GM19035 (cell line): ENCODE measurements around the gene MFAP2.

Experiments used
- ATAC-seq: cut with Tn5 transposase; IDR thresholded peaks from one replicate; pipeline ENCODE4 v1.9.1; 2021; ENCODE audit not compliant: unreplicated experiment

Gene MFAP2

DNA sequence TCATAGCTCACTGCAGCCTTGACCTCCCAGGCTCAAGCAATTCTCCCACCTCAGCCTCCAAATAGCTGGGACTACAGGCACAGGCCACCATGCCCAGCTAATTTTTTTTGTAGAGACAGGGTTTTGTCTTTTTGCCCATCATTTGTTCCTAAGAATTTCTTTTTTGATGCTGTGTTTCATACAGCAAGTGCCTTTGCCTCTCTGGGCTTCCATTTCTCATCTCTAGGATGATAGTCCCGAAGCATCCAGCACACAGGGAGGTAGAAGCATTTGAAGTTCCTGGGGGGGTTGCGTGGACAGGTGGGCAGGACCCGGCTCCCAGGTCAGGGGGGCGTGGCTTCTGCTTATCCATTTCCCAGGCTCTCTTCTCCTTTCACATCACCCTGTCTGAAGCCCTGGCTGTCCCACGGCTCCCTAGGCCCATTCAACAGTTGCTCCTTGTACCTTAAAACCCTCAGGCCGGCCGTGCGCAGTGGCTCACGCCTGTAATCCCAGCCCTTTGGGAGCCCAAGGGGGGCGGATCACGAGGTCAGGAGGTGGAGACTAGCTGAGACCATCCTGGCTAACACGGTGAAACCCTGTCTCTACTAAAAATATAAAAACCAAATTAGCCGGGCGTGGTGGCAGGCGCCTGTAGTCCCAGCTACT lies 27.9 kb upstream of the MFAP2 start:
- ATAC-seq: no peak

DNA sequence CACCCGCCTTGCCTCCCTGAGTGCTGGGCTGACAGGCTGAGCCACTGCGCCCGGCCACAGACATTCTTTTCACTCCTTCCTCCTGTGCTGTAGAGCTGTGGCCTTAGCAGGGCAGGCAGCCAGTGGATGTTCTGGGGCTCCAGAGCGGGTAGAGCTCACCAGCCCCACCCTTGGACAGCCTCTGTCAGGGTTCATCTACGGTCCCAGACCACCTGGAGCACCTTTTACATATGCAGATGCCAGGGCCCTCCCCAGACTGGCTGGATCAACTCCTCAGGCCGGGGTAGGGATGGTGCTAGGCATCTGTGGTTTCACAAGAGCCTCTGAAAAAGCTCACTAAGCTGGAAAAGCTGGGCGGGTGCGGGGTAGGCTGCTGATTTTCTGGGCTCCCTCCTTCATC lies 26.7 kb upstream of the MFAP2 start:
- no peak for ATAC-seq

- no peak for ATAC-seq
These were observed 24.9 kb upstream of the MFAP2 start for GRCh38 chr1:17005365-17005740.

GRCh38 chr1:17004466-17005364 lies 24.3 kb upstream of the MFAP2 start:
- no peak for ATAC-seq

GRCh38 chr1:17002524-17002902 lies 22.1 kb upstream of the MFAP2 start:
- no peak for ATAC-seq

DNA sequence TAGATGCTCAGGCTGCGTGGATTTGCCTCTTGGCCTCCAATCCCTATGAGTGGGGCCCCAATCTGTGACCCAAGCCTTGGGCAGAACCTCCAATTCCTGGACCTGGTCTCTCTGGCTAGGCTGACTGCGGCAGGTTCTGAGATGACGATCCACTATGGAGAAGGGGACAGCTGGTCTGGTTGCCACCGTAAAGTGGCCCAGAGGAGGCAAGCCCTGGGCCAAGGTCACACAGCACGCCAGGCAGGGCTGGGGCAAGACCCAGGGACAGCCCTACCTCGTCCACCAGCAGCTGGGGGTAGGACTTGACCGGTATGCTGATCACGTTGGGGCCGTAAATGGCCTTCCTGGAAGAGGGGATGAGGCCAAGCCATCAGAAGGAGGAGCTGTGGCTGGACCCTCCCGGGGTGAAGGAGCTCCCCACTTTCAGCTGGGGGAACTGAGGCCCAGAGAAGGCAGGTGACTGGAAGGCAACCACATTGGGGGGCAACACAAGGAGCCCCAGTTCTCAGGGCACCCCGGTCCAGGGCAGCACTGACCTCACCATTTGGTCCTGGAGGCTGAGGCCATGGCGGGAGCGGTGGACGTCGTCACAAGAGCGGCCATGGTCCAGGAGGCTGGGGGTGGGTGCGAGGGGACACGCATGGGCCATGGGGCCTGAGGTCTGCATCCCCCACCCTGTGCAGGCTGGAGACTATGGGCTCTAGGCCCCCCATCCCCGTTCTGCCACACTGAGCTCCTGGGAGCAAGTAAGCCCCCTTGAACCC lies 21.5 kb upstream of the MFAP2 start:
- no peak for ATAC-seq

GRCh38 chr1:16999863-17000262 lies 19.4 kb upstream of the MFAP2 start:
- no peak for ATAC-seq

DNA sequence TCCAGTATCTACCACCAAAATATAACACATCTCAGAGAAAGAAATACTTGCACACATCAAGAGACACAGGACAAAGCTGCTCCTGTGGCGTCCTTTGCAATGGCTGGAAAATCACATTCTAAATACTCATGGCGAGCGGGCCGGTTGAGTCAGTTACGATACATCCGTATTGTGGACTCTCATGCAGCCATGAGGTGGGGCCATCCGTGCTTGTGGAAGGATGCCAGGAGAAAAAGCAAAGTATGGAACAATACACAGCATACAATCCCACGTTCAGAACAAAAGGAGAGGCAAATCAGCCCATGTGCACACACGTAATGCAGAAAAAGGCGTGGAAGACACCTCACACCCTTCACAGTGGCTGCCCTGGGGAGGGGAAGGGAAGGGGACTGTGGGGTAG lies 18.2 kb upstream of the MFAP2 start:
- no peak for ATAC-seq

DNA sequence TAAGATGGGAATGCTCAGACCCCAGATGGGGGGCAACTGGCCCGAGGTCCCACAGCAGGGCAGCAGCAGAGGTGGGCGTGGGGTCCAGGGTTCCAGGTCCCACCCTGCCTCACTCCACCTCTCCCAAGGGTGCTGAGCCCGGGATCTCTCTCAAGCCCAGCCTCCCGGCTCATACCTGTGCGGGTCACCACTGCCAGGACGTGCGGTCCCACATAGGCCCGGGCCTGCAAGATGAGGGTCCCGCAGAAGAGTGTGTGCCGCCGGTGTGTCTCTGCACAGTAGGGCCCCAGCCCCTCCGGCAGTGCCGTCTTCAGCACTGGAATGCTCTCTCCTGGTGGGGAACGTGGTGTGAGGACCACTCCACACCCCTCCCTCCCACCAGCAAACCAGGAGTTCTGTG lies 16.4 kb upstream of the MFAP2 start:
- ATAC-seq: no peak

GRCh38 chr1:16993521-16994038 lies 13.2 kb upstream of the MFAP2 start:
- no peak for ATAC-seq

DNA sequence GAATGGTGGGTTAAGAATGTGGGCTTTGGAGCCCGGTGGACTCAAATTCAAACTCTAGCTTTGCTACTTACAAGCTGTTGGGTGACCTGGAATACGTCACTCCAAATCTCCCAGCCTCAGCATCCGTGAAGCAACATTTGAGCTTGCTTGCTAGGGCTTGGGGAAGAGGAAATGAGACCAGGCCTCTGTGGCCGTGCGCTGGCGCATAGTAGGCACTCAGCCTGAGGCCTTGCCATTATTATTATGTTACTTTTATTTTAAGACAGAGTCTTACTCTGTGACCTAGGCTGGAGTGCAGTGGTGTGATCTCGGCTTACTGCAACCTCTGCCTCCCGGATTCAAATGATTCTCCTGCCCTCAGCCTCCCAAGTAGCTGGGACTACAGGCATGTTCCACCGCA lies 12.3 kb upstream of the MFAP2 start:
- no peak for ATAC-seq

DNA sequence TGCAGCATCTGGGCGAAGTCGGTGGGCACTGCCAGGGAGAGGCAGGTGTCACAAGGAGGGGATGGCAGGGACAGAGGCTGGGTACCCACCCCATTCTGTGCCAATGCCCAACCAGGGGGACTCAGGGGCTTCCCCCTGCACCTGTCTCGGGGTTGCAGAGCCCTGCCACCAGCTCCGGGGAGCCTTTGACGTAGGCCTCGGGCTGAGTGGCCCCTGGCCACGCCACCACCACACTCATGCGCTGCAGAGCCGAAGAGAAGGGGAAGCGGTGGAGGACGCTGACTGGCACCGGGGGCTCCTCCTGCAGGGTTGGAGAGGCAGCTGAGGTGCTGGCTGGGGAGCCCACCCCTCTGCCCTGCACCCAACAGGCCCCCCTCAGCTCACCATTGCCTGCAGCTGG lies 11.7 kb upstream of the MFAP2 start:
- ATAC-seq: no peak

- ATAC-seq: no peak
These were observed 11.2 kb upstream of the MFAP2 start for GRCh38 chr1:16991571-16991970.

GRCh38 chr1:16989676-16990391 lies 9.4 kb upstream of the MFAP2 start:
- no peak for ATAC-seq

DNA sequence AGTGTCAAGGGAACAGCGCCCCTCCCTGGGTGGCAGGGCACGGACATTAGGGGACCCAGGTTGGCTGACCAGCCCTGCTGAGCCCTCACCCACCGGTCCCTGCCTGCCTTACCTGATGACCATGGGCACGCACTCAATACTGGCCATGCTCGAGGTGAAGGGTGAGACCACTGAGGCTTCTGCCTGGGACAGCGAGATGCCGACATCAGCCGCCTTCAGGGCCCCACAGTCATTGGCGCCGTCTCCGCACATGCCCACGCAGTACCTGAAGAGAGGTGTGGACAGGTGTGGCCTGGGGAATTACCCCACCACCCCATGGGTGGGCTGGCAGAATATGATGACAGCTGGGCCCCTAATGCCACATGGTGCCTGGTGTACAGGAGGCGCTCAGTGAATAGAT lies 7.8 kb upstream of the MFAP2 start:
- no peak for ATAC-seq

DNA sequence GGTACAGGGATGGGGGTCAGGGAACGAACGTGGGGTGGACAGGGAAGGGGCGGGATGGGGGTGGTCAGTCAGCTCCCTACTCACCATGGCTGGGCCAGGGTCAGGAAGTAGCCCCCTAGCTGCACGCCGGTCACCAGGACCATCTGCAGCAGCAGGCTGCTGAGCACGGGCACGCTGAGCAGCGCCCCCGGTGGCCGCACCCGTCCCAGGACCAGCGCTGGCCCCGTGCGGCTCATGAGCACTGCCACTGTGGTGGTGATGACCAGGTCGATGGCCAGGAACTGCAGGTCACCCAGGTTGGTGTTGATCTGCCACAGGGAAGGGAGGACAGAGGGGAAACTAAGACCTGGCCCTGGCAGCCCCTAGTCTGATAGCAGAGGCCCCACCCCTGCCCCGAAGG lies 6.5 kb upstream of the MFAP2 start:
- no peak for ATAC-seq

DNA sequence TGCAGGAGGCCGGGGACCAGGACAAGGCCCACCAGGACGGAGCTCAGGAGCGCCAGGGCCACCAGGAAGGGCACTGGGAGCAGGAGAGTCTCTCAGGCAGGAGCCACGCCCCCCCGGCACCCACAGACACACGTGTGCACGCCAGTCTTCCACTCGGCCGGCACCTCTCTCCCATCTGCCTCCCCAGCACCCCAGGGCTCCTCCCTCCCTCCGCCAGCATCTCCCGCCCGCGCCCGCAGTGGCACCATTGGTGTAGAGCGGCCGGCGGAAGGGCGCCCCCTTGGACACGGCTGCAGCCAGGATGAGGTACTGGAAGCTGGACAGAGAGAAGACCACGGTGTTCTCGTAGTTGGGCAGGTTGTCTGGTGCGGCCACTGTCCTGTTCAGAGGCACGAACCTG lies 6.1 kb upstream of the MFAP2 start:
- no peak for ATAC-seq

DNA sequence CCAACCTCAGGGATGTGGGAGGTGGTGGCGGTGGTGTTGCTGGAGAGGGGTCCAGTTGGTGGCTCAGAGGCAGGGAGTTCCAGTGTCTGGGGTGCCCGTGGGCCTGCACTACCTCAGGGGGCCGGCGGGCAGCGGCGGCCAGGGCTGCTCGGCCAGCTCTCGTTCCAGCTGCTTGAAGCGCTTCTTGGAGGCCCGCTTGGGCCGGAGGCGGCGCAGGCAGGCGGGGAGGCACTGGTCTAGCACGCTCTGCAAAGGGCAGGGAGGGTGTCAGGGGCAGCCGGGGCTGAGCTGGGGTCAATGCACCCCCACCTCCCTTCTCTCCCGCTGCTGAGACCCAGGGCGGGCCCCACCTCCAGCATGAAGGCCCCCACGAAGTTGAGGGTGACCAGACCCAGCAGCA lies 5.7 kb upstream of the MFAP2 start:
- ATAC-seq: no peak

DNA sequence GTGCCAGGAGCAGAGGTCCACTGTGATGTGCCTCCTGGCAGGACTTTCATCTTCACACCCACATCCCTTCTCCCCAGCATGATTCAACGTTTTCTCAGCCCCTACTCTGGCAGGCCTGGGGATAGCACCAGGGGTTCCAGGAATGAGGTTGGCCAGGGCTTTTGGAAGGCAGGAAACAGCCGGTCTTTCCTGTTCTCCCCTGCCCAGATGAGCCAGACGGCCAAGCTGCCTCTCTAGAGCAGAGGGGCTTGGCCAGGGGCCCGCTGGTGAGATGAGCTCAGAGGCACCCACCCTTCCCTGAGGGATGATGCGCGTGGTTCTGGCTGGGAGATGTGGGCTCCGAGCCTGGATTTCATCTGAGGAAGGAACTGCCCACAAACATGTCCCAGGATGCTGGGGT lies 4.3 kb upstream of the MFAP2 start:
- no peak for ATAC-seq

- ATAC-seq: no peak
These were observed 3.2 kb upstream of the MFAP2 start for GRCh38 chr1:16983649-16984048.

- ATAC-seq: no peak
These were observed 2.5 kb upstream of the MFAP2 start for GRCh38 chr1:16982902-16983301.
